Midbrain (tissue), 1 donor: ENCODE results near the gene PRKAR1B.
"Not testable (repeated sequence)": the region's sequence is repeated elsewhere in the genome, so short reads cannot be mapped to it uniquely, and the experiment has no call there.

ENCODE experiments used
- DNase-seq: peaks from one replicate; lab custom pipeline; 2025; lab: John Stamatoyannopoulos, UW

The PRKAR1B gene

DNA sequence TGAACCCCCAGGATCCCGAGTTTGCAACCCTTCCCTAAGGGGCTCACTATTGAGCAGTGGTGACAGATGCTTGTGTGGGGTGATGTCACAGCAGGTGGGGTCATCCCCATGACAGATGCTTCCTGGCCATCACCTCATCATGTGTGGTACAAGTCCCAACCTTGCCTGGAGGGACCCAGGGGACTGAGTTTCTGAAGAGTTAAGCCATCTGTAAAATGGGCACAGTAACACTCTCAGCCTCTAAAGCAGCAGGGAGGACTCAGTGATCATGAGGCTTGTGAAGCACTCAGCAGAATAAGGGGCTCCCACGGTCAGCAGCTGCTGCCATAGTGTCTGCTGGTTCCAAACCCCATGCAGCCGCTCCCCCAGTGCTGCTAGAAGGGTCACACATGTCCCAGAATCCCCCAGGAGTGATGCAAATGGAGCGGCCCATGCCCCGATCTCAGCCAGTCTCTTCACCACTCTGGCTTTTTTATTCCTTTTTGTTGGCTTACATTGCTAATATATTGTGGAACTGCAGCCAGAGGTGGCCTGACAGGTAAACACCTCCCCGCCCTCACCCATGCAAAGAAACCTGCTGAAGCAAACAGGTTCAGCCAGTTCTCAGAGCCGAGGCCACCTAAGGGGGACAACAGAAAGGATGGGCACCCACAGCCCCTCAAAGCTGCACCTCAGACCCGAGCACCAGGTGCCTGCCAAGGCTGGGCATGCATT lies 105.4 kb downstream of the PRKAR1B start:
- no peak for DNase-seq

DNA sequence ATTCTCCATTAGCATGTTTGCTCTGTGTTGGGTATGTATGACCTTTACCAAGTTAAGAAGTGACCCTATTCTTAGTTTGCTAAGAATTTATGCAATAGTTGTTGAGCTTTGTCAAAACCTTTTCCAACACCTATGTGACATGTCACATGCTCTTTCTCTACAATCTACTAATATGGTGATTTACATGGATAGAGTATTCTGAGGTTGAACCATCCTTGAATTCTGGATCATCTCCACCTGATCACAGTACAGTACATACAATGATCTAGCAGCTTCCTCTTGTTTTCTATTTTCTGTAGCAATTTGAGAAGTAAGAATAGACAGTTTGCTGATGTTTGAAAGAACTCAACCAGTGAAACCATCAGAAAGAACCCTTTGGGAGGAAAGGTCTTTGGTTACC lies 106.2 kb downstream of the PRKAR1B start:
- DNase-seq, result no peak

DNA sequence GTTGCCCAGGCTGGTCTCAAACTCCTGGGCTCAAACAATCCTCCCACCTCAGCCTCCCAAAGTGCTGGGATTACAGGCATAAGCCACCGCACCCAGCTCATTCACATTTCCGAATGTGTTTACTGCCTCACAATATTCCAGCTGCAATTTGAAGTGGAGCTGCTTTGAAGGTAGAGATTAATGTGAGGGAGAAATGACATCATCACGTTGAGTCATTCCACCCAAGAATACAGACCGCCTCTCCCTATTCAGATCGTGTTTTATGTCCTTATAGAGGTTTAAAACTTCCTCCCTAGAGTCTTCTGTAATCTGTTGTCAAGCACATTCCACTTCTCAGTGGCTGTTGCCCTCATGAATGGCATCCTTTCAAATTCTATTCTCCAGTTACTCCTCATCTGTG lies 107.0 kb downstream of the PRKAR1B start:
- DNase-seq, result no peak

DNA sequence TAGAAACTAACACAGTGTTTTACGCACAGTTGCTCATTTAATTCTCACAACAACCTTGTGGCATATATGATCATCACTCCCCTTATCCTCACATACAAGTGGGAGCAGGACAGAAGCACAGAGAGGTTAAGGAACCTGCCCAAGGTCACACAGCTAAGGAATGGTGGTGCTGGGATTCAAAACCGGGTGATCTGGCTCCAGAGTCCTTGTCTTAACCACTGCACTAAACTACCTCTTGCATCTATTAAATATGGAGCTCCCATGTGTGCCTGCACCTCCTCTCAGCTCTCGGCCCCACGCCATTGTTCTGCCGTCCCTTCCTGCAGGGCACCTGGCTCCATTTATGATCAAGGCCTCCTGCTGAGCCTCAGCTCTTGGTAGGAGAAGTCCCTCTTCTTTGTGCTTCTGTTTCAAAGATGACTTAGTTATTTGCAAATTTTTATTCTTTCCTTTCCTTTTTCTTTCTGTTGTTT lies 107.7 kb downstream of the PRKAR1B start:
- DNase-seq, result no peak

DNA sequence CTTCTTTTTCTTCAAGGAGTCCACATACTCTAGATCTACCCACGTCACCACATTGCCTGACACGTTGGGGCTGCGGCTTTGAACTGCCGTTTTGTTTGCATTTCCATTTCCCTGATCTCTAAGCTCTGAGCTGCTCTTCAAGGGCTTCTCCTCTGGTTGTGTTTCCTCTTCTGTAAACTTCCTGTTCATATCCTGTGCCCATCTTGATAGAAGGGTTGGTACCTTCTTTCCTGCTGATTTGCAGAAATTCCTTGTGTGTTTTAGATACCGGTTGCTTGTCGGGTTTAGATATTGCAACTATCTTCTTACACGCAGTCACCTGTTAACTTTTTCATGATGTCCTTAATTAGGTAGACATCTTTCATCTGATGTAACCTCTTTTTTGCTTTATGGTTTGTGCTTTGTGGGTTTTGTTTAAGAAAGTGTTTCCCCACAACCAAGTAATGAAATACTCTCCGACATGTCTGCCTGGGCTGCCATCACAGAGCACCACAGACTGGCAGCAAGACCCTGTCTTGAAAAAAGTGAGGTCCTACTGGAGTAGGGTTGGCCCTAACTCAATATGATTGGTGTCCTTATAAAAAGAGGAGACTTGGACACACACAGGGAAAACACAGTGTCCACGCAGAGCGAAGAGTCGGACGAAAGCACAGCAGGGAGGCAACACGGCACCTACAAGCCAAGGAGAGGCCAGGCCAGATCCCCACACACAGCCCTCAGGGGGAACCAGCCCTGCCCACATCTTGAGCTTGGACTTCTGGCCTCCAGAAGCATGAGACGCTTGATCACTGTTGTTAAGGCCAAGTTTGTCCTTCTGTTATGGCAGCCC lies 108.3 kb downstream of the PRKAR1B start:
- DNase-seq, result peak; percentile 16

DNA sequence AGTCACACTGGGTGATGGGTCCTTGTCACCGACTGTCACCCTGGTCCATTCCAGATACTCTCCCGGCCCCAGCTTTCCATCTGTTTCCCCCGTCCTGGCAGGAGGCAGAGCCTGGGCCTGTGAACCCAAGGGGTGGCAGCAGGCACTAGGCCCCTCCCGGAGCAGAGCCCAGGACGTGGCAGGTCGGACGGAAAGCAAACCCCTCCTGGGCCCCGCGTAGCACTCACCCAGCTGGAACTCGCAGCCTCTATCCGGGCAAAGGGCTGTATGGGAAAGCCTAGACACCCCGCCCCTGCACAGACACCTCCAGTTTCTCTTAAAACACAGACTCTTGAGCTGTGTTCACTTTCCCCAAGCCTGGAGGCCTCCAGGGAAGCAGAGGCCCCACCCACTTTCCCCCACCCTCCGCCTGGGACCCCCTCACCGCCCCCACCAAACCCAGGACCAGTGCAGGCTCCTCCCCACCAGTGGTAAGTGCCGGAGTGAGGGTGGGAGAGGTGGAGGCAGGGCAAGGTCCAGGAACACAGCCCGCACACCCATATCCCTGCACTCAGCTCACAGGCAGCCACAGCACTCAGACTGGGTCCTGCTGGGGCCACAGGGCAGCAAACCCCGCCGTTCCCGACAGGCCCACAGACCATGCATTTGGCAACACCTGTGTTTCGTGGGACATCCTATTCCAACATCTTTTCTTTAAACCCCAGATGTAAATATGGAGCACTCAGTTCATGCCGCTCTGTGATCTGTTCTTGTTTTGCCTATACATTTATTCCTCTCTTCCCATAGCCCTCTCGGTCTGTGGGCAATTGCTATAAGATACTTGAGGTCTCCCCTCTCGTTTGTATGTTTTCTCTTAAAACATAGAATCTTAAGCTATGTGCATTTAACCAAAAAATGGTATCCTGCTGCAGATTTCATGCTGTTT lies 109.2 kb downstream of the PRKAR1B start:
- DNase-seq, result no peak

DNA sequence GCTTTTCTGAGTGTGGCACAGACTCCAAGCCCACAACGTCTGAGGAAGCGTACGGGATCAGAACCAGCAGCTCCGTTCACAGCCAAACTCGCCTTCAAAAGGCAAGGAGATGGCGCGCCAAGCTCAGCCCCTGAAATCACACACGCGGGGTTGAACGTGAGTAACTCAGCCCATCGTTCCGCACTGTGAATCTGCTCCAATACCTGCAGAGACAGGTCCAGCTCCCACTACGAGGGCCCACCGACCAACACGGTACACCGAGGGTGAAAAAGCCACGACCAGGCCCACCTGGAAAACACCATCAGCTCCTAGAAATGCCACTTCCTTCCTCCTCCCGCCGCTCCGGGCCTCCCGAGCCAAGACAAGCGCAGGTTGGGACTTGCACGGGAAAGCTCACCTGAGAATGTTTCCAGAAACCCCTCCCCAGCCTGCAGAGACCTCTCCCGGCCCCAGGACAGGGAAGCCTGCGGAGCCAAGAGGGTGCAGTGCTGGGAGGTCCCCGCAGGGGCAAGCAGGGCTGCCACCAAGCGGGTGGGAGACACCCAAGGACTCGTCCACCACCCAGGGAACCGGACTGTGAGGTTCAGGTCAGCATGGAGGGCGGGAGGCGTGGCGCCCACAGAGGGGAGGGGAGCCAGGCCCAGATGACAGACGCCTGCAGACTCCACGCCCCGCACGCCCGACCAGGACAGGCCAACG lies 113.5 kb downstream of the PRKAR1B start:
- no peak for DNase-seq

DNA sequence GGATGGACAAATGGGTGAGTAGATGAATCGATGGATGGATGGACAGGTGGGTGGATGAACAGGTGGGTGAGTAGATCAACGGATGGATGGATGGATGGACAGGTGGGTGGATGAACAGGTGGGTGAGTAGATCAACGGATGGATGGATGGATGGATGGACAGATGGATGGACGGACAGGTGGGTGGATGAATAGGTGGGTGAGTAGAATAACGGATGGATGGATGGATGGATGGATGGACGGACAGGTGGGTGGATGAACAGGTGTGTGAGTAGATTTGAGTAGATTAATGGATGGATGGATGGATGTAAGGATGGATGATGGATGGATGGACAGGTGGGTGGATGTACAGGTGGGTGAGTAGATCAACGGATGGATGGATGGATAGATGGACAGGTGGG lies 115.2 kb downstream of the PRKAR1B start:
- DNase-seq, result not testable (repeated sequence)

DNA sequence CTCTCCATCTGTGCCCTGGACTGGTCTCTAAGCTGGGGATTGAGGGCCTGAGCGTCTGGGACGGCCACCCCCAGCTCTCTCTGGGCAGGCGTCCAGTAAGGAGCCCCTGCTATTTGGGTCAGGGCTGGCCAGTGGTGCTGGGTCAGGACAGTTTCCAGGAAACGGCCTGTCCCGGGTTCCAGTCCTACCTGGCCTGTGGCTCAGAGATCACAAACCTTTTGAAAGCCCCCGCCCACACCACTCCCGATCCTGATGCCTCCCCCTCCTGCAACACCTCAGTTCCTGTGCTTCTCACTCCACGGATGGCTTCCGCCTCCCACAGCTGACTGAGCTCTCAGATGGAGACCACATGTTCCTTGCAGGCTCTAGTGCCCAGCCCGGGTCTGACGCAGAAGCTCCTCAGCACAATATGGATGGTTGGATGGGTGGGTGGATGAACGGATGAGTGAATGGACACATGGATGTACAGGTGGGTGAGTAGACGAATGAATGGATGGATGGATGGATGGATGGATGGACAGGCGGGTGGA lies 115.7 kb downstream of the PRKAR1B start:
- DNase-seq, result no peak

DNA sequence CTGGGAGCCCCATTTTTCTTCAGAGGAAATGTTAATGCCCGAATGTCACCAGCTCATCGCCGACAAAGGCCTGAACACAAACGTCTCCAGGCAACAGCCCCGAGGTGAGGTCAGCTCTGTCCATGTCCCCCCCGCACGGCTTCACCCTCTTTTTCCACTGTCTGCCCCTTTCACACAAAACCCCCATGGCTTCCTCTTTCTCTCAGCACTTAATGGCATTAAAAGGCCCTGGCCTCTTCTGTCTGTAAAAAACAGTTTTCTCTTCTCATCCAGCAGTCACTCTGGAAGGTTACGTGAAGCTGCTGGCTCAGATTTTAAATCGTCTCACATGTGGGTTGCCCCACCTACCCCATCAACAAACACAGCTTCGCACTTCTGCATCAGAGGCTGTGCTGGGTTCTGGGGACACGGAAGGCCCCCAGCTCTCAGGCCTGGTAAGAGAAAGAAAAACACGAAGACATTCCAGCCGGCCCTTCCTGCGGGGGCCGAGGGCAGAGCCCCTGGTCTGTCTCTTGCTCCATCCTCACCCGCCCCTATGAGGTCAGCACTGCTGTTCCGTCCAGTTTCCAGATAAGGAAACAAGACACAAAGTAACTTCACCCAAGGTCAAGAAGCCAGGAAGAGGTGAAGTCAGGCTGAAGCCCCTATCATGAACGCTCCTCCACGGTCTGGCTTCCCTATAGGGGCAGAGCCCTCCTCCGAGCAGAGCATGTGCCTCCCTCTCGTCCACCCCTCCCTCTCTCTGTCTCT lies 116.4 kb downstream of the PRKAR1B start:
- no peak for DNase-seq

DNA sequence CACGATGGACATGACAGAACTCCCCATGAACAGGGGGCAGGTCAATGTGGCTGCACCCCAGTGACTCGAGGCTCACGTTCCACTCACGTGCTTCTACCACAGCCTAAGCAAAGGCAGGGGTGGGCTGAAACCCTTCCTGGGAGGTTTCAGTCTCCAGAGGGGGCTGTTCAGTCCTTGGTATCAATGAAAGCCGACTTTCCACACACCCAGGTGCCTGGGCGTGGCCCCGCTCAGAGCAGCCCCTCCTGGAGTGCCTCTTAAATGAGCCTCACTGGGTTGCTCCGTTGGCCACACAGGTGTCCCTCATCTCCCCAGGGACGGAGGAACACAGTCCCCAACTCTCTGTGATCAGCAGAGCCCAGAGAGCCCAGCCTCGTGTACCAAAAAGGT lies 116.9 kb downstream of the PRKAR1B start:
- DNase-seq, result no peak

DNA sequence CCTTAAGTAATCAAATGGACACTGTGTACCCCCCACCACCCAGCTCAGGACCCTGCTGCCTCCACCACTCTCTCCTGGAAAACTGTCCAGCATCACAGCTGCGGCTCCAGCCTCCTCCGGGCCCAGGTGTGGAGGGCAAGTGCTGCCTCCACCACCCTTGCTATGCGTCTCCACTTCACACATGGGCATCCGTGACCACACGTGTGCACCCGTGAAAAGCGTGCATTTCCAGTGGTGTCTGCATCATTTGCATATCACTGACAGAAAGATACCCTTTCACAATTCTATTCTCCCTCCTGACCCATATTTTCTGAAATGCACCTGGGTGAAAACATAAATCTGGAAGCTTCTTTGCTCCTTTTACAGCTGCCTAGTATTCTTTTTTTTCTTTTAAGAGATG lies 117.7 kb downstream of the PRKAR1B start:
- DNase-seq, result no peak

DNA sequence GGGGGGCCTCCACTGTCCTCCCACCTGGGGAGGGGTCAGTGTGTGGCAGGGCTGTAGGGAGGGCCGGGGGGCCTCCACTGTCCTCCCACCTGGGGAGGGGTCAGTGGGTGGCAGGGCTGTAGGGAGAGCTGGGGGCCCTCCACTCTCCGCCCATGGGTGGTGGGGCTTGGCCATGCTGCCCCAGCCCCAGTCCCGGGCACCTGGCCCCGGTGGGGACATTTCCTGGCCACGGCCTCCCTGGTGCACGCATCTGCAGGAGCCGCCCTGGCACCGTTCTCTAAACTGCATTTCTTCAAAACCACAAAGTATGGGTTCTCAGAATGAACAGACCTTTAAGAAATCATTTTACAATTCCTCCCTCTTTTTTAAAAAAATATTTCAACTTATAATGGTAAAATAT lies 118.1 kb downstream of the PRKAR1B start:
- DNase-seq, result no peak

DNA sequence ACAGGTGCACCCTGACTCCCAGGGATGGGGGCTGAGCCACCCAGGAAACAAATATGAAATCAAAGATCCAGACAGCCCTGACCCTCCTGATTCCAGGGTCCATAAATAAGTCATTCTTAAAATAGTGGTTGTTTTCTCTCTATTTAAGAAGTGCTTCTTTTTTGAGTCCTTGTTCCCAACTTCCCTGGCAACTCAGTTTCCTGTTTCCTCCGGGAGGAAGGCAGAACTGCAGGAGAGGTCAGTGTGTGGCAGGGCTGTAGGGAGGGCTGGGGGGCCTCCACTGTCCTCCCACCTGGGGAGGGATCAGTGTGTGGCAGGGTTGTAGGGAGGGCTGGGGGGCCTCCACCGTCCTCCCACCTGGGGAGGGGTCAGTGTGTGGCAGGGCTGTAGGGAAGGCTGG lies 118.7 kb downstream of the PRKAR1B start:
- DNase-seq, result no peak

DNA sequence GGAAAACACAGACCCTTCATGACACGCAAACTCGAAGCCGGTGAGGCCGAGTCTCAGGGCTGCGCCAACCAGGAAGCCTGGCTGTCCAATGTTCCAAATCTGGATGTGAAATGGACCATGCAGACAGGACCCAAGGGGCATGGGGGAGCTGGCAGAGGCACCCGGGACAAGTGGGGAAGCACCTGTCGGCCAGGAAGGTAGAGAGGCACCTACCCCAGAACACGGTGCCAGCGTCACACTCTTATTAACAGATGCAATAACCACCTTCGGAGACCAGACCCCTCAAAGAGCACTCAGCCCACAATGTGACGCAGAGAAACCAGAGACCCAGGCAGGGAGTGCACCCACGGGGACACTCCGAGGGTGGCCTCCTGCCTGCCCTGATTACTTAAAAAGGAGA lies 119.1 kb downstream of the PRKAR1B start:
- DNase-seq, result no peak

DNA sequence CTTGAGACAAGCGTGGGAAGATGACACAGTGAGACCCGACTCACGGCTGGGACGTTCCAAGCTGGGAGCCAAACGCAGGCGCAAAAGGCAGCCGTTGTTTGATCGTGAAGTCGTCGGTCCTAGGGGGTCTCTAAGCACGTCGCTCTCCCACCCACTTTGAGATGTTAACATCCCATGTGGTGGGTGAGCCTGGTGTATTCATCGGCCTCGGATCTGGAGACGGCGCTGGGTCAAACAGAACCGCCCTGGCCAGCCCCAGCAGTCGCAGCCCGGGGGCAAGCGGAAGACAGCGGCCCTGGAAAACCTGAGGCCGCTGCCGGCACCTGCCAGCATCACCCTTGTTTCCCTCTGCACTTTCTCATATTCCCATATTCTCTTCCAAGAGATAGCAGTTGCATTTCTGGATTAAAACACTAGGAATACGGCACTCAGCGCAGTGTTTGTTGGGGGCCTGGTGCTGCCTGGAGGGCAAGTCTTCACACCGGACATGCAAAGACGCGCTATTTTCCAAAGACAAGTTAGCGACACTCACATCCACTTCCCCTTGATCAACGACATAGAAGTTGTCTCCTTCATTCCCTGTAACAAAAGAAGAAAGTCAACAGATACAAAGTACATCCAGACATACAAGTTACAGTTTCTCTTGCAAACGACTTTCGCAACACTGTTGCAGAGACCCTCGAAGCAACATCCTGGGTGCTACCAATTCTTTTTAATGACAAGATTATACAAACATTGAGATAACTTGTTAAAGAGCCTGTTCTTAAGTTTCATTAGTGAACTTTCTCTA lies 121.2 kb downstream of the PRKAR1B start:
- DNase-seq, result no peak

DNA sequence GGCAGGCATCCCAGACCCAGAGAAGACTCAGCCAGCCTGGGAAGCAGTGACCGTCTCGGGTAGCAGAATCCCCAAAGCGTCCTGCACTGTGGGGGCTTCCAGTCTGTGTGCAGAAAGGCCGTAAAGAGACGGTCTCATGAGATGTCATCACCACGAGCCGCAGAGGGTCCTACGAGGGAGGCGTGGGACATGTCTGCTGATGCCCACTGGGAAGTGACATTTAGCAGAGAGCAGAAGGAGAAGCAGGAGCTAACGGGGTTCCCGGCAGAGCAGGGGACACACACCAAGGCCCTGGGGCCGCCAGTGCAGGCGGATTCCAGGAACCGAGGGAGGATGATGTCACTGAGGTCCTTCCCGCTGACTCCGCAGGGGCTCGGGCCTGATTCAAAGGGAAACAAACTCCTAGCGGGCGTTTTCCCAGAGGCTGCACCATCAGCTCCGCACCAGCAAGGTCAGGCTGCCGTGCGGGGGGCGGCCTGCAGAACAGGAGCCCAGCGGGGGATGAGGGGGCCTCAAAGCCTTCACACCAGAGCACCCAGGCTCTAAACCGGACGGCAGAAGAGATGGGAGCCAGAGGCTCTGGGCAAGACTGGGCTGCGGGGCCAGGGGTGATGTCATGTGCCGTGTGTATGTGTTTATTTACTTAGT lies 122.1 kb downstream of the PRKAR1B start:
- no peak for DNase-seq

DNA sequence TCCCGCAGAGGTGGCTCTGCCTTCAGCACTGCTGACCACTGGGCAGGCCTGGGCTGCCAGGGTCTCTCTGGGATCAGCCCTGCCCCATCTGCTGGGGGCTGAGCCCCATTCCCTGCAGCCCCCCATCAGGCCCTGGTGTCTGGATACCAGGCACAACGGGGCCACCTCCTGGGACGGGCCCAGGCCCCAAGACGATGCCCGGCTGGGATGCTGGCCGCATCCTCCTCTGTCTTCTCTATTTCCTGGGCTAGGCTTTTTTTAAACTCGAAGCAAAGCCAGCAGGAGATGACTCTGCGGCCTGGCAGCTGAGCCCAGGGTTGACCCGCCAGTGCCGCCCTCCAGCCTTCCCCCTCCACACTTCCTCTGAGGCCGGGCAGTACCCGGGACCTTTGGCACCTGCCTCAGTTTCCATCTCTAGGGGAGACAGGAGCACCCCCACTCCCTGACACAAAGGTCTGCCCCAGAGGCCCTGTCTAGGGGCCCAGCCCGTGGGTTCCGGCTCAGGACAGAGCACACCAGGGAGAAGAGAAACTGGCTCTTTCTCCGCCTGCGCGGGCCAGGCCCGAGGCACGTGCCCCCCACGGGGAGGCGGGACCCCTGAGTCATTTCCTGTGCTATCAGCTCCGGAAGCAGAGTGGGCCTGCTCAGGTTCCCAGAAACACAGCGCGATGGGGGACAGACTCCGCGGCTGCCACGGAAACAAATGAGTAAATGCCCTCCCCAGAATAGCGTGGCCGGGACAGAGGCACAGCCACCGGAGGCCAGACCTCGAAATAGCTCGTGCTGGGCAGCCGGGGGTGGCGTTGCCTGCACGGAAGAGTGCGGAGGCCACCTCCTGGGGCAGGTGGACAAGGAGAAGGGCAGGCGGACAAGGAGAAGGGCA lies 122.8 kb downstream of the PRKAR1B start:
- DNase-seq, result peak; percentile 25
